ENCODE results near the gene TMEM174.

- TF ChIP-seq EZH2 (IDR thresholded peaks at IDR 0.05; ENCODE audit: borderline replicate concordance, low read depth, low read length, severe bottlenecking) (no peak), CTCF (IDR thresholded peaks at IDR 0.05; ENCODE audit: borderline replicate concordance, extremely low read depth, low read length, poor library complexity, severe bottlenecking) (no peak)
These were observed 48.2 kb downstream of the TMEM174 start for GRCh38 chr5:73221161-73221560.

Measured in DND-41 (cell line).